Mesenchymal stem cell (in vitro differentiated cells and primary cell): ENCODE results near the gene PRDM9.
"Not testable (repeated sequence)": the region's sequence is repeated elsewhere in the genome, so short reads cannot be mapped to it uniquely, and the experiment has no call there.

Source experiments
- DNase-seq: peaks from one replicate; pipeline ENCODE4 v3.0.0-alpha.2; 2013
- H2AFZ ChIP-seq: one replicate; pipeline ENCODE4 v1.6.1; 2013; ENCODE audit warnings: low read depth, mild to moderate bottlenecking, control low read depth, inconsistent platforms, low read length, moderate library complexity
- H2AK5ac ChIP-seq: 2 replicates; pipeline ENCODE4 v1.6.1; 2013; ENCODE audit warnings: low read length, moderate library complexity, mild to moderate bottlenecking, inconsistent platforms; ENCODE audit not compliant: severe bottlenecking
- H2BK120ac ChIP-seq: one replicate; pipeline ENCODE4 v1.6.1; 2013; ENCODE audit warnings: low read depth, mild to moderate bottlenecking, inconsistent platforms, low read length, moderate library complexity
- H2BK12ac ChIP-seq, 2 experiments: one replicate each; pipeline ENCODE4 v1.6.1; 2013; ENCODE audit warnings: inconsistent platforms in 2 of 2, low read length in 2 of 2, mild to moderate bottlenecking in 2 of 2, moderate library complexity in 2 of 2, control low read depth in 1 of 2
- H2BK15ac ChIP-seq: one replicate; pipeline ENCODE4 v1.6.1; 2013; ENCODE audit warnings: mild to moderate bottlenecking, low read depth, inconsistent platforms; ENCODE audit not compliant: poor library complexity, severe bottlenecking
- H2BK5ac ChIP-seq: 2 replicates; pipeline ENCODE4 v1.6.1; 2013; ENCODE audit warnings: low read depth, mild to moderate bottlenecking, low read length, control low read depth, inconsistent platforms; ENCODE audit not compliant: poor library complexity, severe bottlenecking
- H3K14ac ChIP-seq, 2 experiments: one replicate each; pipeline ENCODE4 v1.6.1; 2013; ENCODE audit warnings: inconsistent platforms in 2 of 2, low read length in 2 of 2, control low read depth in 1 of 2, mild to moderate bottlenecking in 1 of 2, moderate library complexity in 1 of 2
- H3K18ac ChIP-seq, 2 experiments: one replicate each; pipeline ENCODE4 v1.6.1; 2013; ENCODE audit warnings: inconsistent platforms in 2 of 2, low read length in 2 of 2, control low read depth in 1 of 2, low read depth in 1 of 2, mild to moderate bottlenecking in 1 of 2
- H3K23ac ChIP-seq, 2 experiments: one replicate each; pipeline ENCODE4 v1.6.1; 2013; ENCODE audit warnings: inconsistent platforms in 2 of 2, low read length in 2 of 2, mild to moderate bottlenecking in 2 of 2, moderate library complexity in 2 of 2, control low read depth in 1 of 2
- H3K27ac ChIP-seq: 2 replicates; pipeline ENCODE4 v1.5.1; 2013; ENCODE audit warnings: mild to moderate bottlenecking, moderate library complexity, low read length, control low read depth, inconsistent platforms; ENCODE audit not compliant: poor library complexity, severe bottlenecking
- H3K27me3 ChIP-seq, 2 experiments: 2 replicates each; pipeline versions ENCODE4 v1.6.1 to v1.7.0; 2013; ENCODE audit warnings: low read length in 2 of 2, mild to moderate bottlenecking in 2 of 2, moderate library complexity in 2 of 2, control low read depth in 1 of 2, inconsistent platforms in 1 of 2; ENCODE audit not compliant: control insufficient read depth in 1 of 2, insufficient read depth in 1 of 2
- H3K36me3 ChIP-seq, 2 experiments: 2 replicates each; pipeline versions ENCODE4 v1.6.1 to v1.7.0; 2013; ENCODE audit warnings: low read length in 2 of 2, control low read depth in 1 of 2, inconsistent platforms in 1 of 2, low read depth in 1 of 2, mild to moderate bottlenecking in 1 of 2; ENCODE audit not compliant: insufficient read depth in 2 of 2, control insufficient read depth in 1 of 2
- H3K4ac ChIP-seq, 2 experiments: one replicate each; pipeline ENCODE4 v1.6.1; 2013; ENCODE audit warnings: inconsistent platforms in 2 of 2, low read length in 2 of 2, mild to moderate bottlenecking in 2 of 2, moderate library complexity in 2 of 2, control low read depth in 1 of 2, low read depth in 1 of 2
- H3K4me1 ChIP-seq: 2 replicates; pipeline ENCODE4 v1.6.1; 2013; ENCODE audit warnings: low read depth, low read length, control low read depth; ENCODE audit not compliant: control insufficient read depth, insufficient read depth
- H3K4me2 ChIP-seq: 2 replicates; pipeline ENCODE4 v1.6.1; 2013; ENCODE audit warnings: low read length, mild to moderate bottlenecking, inconsistent platforms; ENCODE audit not compliant: poor library complexity, severe bottlenecking
- H3K4me3 ChIP-seq, 2 experiments: 2 replicates each; pipeline versions ENCODE4 v1.5.1 to v1.7.0; 2013; ENCODE audit warnings: low read length in 2 of 2, mild to moderate bottlenecking in 2 of 2, control low read depth in 1 of 2, low read depth in 1 of 2; ENCODE audit not compliant: insufficient read depth in 1 of 2
- H3K79me1 ChIP-seq: replicated peaks from 2 replicates; pipeline ENCODE4 v1.6.1; 2013; ENCODE audit warnings: mild to moderate bottlenecking, control low read depth, low read length, inconsistent platforms; ENCODE audit not compliant: poor library complexity, severe bottlenecking
- H3K9ac ChIP-seq: 2 replicates; pipeline ENCODE4 v1.7.0; 2013; ENCODE audit warnings: mild to moderate bottlenecking, low read length, moderate library complexity
- H3K9me3 ChIP-seq: 2 replicates; pipeline ENCODE4 v1.7.0; 2013; ENCODE audit warnings: mild to moderate bottlenecking, low read length; ENCODE audit not compliant: control insufficient read depth
- H4K8ac ChIP-seq: one replicate; pipeline ENCODE4 v1.6.1; 2013; ENCODE audit warnings: inconsistent platforms, mild to moderate bottlenecking, low read length, moderate library complexity
- H4K91ac ChIP-seq: one replicate; pipeline ENCODE4 v1.6.1; 2013; ENCODE audit warnings: mild to moderate bottlenecking, low read length, inconsistent platforms
- WGBS: methylation state at CpG from one replicate; pipeline ENCODE4 v1.1.7; 2013; ENCODE audit warnings: mixed read lengths; 5-methylcytosine and 5-hydroxymethylcytosine counted together

The PRDM9 gene

GRCh38 chr5:23506329-23507236 is 826 bp upstream of the PRDM9 start:
- no peak overlapping the region for H2BK15ac ChIP-seq
- no peaks in the 10 kb centered on the region for H3K9me3 ChIP-seq
- no peak overlapping the region for H3K4me2 ChIP-seq
- H3K27ac ChIP-seq: no peak overlapping the region
- no peaks in the 10 kb centered on the region for H3K79me1 ChIP-seq
- H3K4me1 ChIP-seq: no peaks in the 10 kb centered on the region
- H2BK5ac ChIP-seq: no peak overlapping the region
- no peak overlapping the region for H2AK5ac ChIP-seq
- no peak overlapping the region for H2AFZ ChIP-seq
- H3K4me3 ChIP-seq: peak overlapping the region in 1 of 2 experiments; percentile 61
- H3K23ac ChIP-seq: no peak overlapping the region
- no peak overlapping the region for H4K91ac ChIP-seq
- no peak overlapping the region for H3K14ac ChIP-seq
- H3K4ac ChIP-seq: no peak overlapping the region
- no peak overlapping the region for H3K18ac ChIP-seq
- DNase-seq: peak; percentile 53
- peak overlapping the region; percentile 51 for H4K8ac ChIP-seq
- H2BK12ac ChIP-seq: no peak overlapping the region
- no peaks in the 10 kb centered on the region for H3K36me3 ChIP-seq
- WGBS: 59% methylated on average over 23 of the region's 23 CpGs
- H3K9ac ChIP-seq: peak overlapping the region; percentile 61
- H2BK120ac ChIP-seq: no peak overlapping the region
- H3K27me3 ChIP-seq: no peaks in the 10 kb centered on the region

- H3K4me3 ChIP-seq, H3K27me3 ChIP-seq, H4K91ac ChIP-seq, H3K36me3 ChIP-seq, H3K79me1 ChIP-seq, H2BK5ac ChIP-seq, H3K18ac ChIP-seq, H4K8ac ChIP-seq, H3K4ac ChIP-seq, H2BK120ac ChIP-seq, H3K23ac ChIP-seq, H3K9me3 ChIP-seq, H2BK12ac ChIP-seq, H3K4me1 ChIP-seq, H2AFZ ChIP-seq, H3K27ac ChIP-seq, H3K14ac ChIP-seq, DNase-seq, H3K9ac ChIP-seq, H2BK15ac ChIP-seq, H2AK5ac ChIP-seq, H3K4me2 ChIP-seq: not testable (repeated sequence)
- WGBS: 98% methylated on average over 5 of the region's 5 CpGs
These were observed 3.0 kb downstream of the PRDM9 start for GRCh38 chr5:23510434-23510833.

GRCh38 chr5:23522553-23522952 is 15.1 kb downstream of the PRDM9 start:
- Histone ChIP-seq H3K4ac (no peak overlapping the region), H2BK120ac (no peak overlapping the region), H2BK12ac (no peak overlapping the region), H3K4me3 (no peak overlapping the region), H3K4me2 (no peak overlapping the region), H3K14ac (no peak overlapping the region), H3K9me3 (no peaks in the 10 kb centered on the region), H3K9ac (no peak overlapping the region), H3K36me3 (no peaks in the 10 kb centered on the region), H4K8ac (no peak overlapping the region), H3K79me1 (no peaks in the 10 kb centered on the region), H3K23ac (no peak overlapping the region), H2AK5ac (no peak overlapping the region), H3K27me3 (no peaks in the 10 kb centered on the region), H2AFZ (no peak overlapping the region), H3K4me1 (no peaks in the 10 kb centered on the region), H2BK15ac (no peak overlapping the region), H3K18ac (no peak overlapping the region), H3K27ac (no peak overlapping the region), H2BK5ac (peak overlapping the region; percentile 9), H4K91ac (no peak overlapping the region)
- WGBS: 92% methylated on average over 4 of the region's 4 CpGs
- no peak for DNase-seq

- no CpG with 5 or more reads among the region's 1 CpG for WGBS
- H3K27me3 ChIP-seq: no peaks in the 10 kb centered on the region
- H2AK5ac ChIP-seq: no peak overlapping the region
- no peak overlapping the region for H3K18ac ChIP-seq
- H3K4me2 ChIP-seq: no peak overlapping the region
- no peaks in the 10 kb centered on the region for H3K79me1 ChIP-seq
- H3K4me1 ChIP-seq: no peaks in the 10 kb centered on the region
- H3K4me3 ChIP-seq: no peak overlapping the region
- H2BK5ac ChIP-seq: no peak overlapping the region
- no peak overlapping the region for H2BK15ac ChIP-seq
- H3K27ac ChIP-seq: no peak overlapping the region
- no peak overlapping the region for H3K23ac ChIP-seq
- no peaks in the 10 kb centered on the region for H3K9me3 ChIP-seq
- H3K14ac ChIP-seq: no peak overlapping the region
- H3K36me3 ChIP-seq: no peaks in the 10 kb centered on the region
- no peak overlapping the region for H2BK12ac ChIP-seq
- no peak overlapping the region for H3K9ac ChIP-seq
- no peak overlapping the region for H4K8ac ChIP-seq
- H2AFZ ChIP-seq: no peak overlapping the region
- no peak for DNase-seq
- H2BK120ac ChIP-seq: no peak overlapping the region
- no peak overlapping the region for H3K4ac ChIP-seq
- H4K91ac ChIP-seq: no peak overlapping the region
These were observed 15.6 kb downstream of the PRDM9 start for GRCh38 chr5:23523031-23523430.
